K562 (cell line): ENCODE results near the gene CPSF4. TPM values are rescaled to one million over a fixed set of nuclear protein-coding genes. Genes with fewer than 3 reads are reported as not detected.
A peak's percentile ranks its signal among the peaks of the same experiment; 100 is the strongest.

Source experiments
- C11orf30 ChIP-seq: fragments of 450-650 bp; IDR thresholded peaks from 2 replicates; pipeline ENCODE4 v1.6.1; 2016; ENCODE audit warnings: low read depth, mild to moderate bottlenecking
- CBFB ChIP-seq: sonication (generic); formaldehyde crosslinking; IDR thresholded peaks from 2 replicates; pipeline ENCODE4 v1.4.0; 2020; ENCODE audit warnings: mild to moderate bottlenecking, missing genetic modification reagents
- HDAC1 ChIP-seq, 2 experiments: fragments of 450-650 bp; IDR thresholded peaks; 2 replicates each; pipeline ENCODE4 v1.6.1; 2016 to 2017; ENCODE audit warnings: inconsistent platforms in 1 of 2, mild to moderate bottlenecking in 1 of 2, moderate library complexity in 1 of 2
- HDAC6 ChIP-seq: IDR thresholded peaks from 2 replicates; pipeline ENCODE4 v1.6.1; 2012; ENCODE audit warnings: low read depth, mild to moderate bottlenecking, control low read depth, inconsistent platforms, low read length, moderate library complexity
- HNRNPK ChIP-seq: fragments of 200-400 bp; formaldehyde crosslinking; IDR thresholded peaks from one replicate; pipeline ENCODE4 v1.6.1; 2018; ENCODE audit warnings: mild to moderate bottlenecking, low read depth, low read length; ENCODE audit not compliant: poor library complexity, severe bottlenecking
- HOXB6 ChIP-seq: fragments of 250-450 bp; sonication (Bioruptor Pico); IDR thresholded peaks from 2 replicates; pipeline ENCODE4 v1.5.1; 2022; ENCODE audit warnings: mild to moderate bottlenecking, borderline replicate concordance
- IRF2 ChIP-seq: sonication (generic); formaldehyde crosslinking; IDR thresholded peaks from 2 replicates; pipeline ENCODE4 v1.8.1; 2022; ENCODE audit warnings: mild to moderate bottlenecking, missing genetic modification reagents
- KDM1A ChIP-seq, 2 experiments: fragments of 450-650 bp; IDR thresholded peaks; 2 replicates each; pipeline ENCODE4 v1.6.1; 2016; ENCODE audit warnings: mild to moderate bottlenecking in 2 of 2
- KLF13 ChIP-seq: fragments of 450-650 bp; IDR thresholded peaks from 2 replicates; pipeline ENCODE4 v1.6.1; 2016; ENCODE audit warnings: missing genetic modification characterization, low read depth, mild to moderate bottlenecking, missing compliant biosample characterization, moderate library complexity, borderline replicate concordance
- LCOR ChIP-seq: sonication (generic); formaldehyde crosslinking; IDR thresholded peaks from 2 replicates; pipeline ENCODE4 v1.8.0; 2022; ENCODE audit warnings: mild to moderate bottlenecking, missing genetic modification reagents
- MBD1 ChIP-seq: fragments of 250-450 bp; sonication (Bioruptor Pico); IDR thresholded peaks from 2 replicates; pipeline ENCODE4 v1.8.0; 2022; ENCODE audit warnings: inconsistent platforms
- MCM2 ChIP-seq: fragments of 450-650 bp; IDR thresholded peaks from 2 replicates; pipeline ENCODE4 v1.6.1; 2017; ENCODE audit warnings: low read depth, mild to moderate bottlenecking
- MTA3 ChIP-seq: fragments of 450-650 bp; formaldehyde crosslinking; IDR thresholded peaks from 2 replicates; pipeline ENCODE4 v1.6.1; 2017; ENCODE audit warnings: mild to moderate bottlenecking, borderline replicate concordance
- RFX7 ChIP-seq: fragments of 250-450 bp; sonication (Bioruptor Pico); IDR thresholded peaks from 2 replicates; pipeline ENCODE4 v1.5.1; 2021; ENCODE audit warnings: mild to moderate bottlenecking
- THAP12 ChIP-seq: fragments of 250-450 bp; sonication (Bioruptor Pico); IDR thresholded peaks from 2 replicates; pipeline ENCODE4 v1.9.0; 2021; ENCODE audit warnings: mild to moderate bottlenecking, inconsistent platforms
- THAP7 ChIP-seq: fragments of 250-450 bp; sonication (Bioruptor Pico); IDR thresholded peaks from 2 replicates; pipeline ENCODE4 v1.5.0; 2021
- VEZF1 ChIP-seq: fragments of 200-800 bp; sonication (Bioruptor generic); IDR thresholded peaks from 2 replicates; pipeline ENCODE4 v1.6.1; 2017; ENCODE audit warnings: missing genetic modification characterization, missing compliant biosample characterization
- ZBTB7A ChIP-seq: IDR thresholded peaks from 2 replicates; pipeline ENCODE4 v1.6.1; 2011; ENCODE audit warnings: low read depth, mild to moderate bottlenecking, low read length, moderate library complexity, borderline replicate concordance; ENCODE audit not compliant: control insufficient read depth
- ZNF24 ChIP-seq: fragments of 450-650 bp; IDR thresholded peaks from 2 replicates; pipeline ENCODE4 v1.6.1; 2016
- polyA plus RNA-seq, 8 experiments: library from polyadenylated mRNA; depleted of rRNA in 4 of 8; stranded (reverse) in 5 of 8; unstranded in 3 of 8; fragments of >200 nt; fragmentation: Nextera tagmentation in 2 of 8; fragmentation: Illumina TruSeq in 1 of 8; extraction: Ambion mirVana in 2 of 8; extraction: Trizol in 1 of 8; gene quantifications; 2 replicates each; pipeline versions ENCODE4 v1.2.1 to v1.2.3, GENCODE V29; 2011 to 2014; ENCODE audit warnings: inconsistent platforms in 1 of 8, missing spikeins in 1 of 8
- total RNA-seq, 7 experiments: library from RNA; depleted of rRNA in 6 of 7; stranded (reverse); fragments of >200 nt in 6 of 7; fragmentation: Illumina TruSeq in 2 of 7; extraction: Trizol in 2 of 7; gene quantifications; 2 replicates each; pipeline versions ENCODE4 v1.2.1 to v1.2.3, GENCODE V29; 2011 to 2021; ENCODE audit warnings: low replicate concordance in 1 of 7
- TF ChIP-seq, protein P1 (sequence below): IDR thresholded peaks from 2 replicates; pipeline ENCODE4 v1.6.1; 2012; ENCODE audit warnings: low read depth, low read length, improper control_type of control experiment, borderline replicate concordance

CPSF4 gene
- total and polyA plus RNA-seq, 9 of the 15 experiments (the other 6 are each of a cell fraction or from before 2014, with no cell fraction given), result 16.9 to 118 (median 71.7) TPM

- TF ChIP-seq C11orf30, result peak; percentile 87
- TF ChIP-seq LCOR, result peak; percentile 94
- TF ChIP-seq MBD1 (CRISPR knock-in tag), result no peak
- TF ChIP-seq, protein P1, sequence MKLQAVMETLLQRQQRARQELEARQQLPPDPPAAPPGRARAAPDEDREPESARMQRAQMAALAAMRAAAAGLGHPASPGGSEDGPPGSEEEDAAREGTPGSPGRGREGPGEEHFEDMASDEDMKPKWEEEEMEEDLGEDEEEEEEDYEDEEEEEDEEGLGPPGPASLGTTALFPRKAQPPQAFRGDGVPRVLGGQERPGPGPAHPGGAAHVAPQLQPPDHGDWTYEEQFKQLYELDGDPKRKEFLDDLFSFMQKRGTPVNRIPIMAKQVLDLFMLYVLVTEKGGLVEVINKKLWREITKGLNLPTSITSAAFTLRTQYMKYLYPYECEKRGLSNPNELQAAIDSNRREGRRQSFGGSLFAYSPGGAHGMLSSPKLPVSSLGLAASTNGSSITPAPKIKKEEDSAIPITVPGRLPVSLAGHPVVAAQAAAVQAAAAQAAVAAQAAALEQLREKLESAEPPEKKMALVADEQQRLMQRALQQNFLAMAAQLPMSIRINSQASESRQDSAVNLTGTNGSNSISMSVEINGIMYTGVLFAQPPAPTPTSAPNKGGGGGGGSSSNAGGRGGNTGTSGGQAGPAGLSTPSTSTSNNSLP, result peak; percentile 26; the same call in 1 of the 2 replicates
- peak; percentile 59; the same call in 1 of the 2 replicates for TF ChIP-seq MTA3
- no peak for TF ChIP-seq CBFB (CRISPR knock-in tag)
- TF ChIP-seq THAP12 (CRISPR knock-in tag), result peak; percentile 100
- TF ChIP-seq ZBTB7A, result peak; percentile 57; the same call in 1 of the 2 replicates
- TF ChIP-seq KDM1A (IDR thresholded peaks at IDR 0.05), result no peak
- TF ChIP-seq KLF13 (tag), result peak; percentile 29; the same call in 1 of the 2 replicates
- TF ChIP-seq VEZF1 (CRISPR knock-in tag), result peak; percentile 97
- TF ChIP-seq RFX7 (CRISPR knock-in tag), result no peak
- no peak for TF ChIP-seq ZNF24
- TF ChIP-seq HOXB6 (CRISPR knock-in tag), result no peak
- no peak for TF ChIP-seq MCM2
- TF ChIP-seq HDAC6, result no peak
- TF ChIP-seq HDAC1 (IDR thresholded peaks at IDR 0.05), result peak in 1 of 2 experiments; percentile 79; a peak in 1 of 4 replicates
- TF ChIP-seq IRF2, result no peak
- peak; percentile 39; the same call in 1 of the 2 replicates for TF ChIP-seq THAP7 (CRISPR knock-in tag)
- TF ChIP-seq HNRNPK, result no peak
These were observed 66.0 kb downstream of the CPSF4 start, which contains the start of gene ZKSCAN5 (continued) for GRCh38 chr7:99504603-99505323.
